Coronary artery (tissue), 2 donors: ENCODE measurements around the gene FERMT2.

Experiments used
- DNase-seq: peaks from one replicate; pipeline ENCODE4 v3.0.0-alpha.2; 2017; ENCODE audit warnings: low spot score
- H3K27ac ChIP-seq, 2 donors: fragments of 200-600 bp; sonication (generic); one replicate each; pipeline ENCODE4 v1.5.1; 2016 to 2019
- H3K4me3 ChIP-seq: fragments of 200-600 bp; sonication (generic); 2 replicates; pipeline ENCODE4 v1.5.1; 2016; ENCODE audit warnings: mild to moderate bottlenecking, moderate library complexity
- CTCF ChIP-seq: fragments of 200-600 bp; sonication (generic); IDR thresholded peaks from one replicate; pipeline ENCODE4 v1.5.1; 2019; ENCODE audit warnings: antibody characterized with exemption

Gene FERMT2

GRCh38 chr14:52987514-52987913 is 36.7 kb upstream of the FERMT2 start:
- Histone ChIP-seq H3K27ac (no peak overlapping the region), H3K4me3 (no peak overlapping the region)
- no peak for TF ChIP-seq CTCF
- no peak for DNase-seq

- DNase-seq: no peak
- no peak for TF ChIP-seq CTCF
- no peak overlapping the region for H3K4me3 ChIP-seq
- H3K27ac ChIP-seq: no peak overlapping the region
These were observed 36.2 kb upstream of the FERMT2 start for GRCh38 chr14:52987042-52987441.

GRCh38 chr14:52977798-52978197 is 26.9 kb upstream of the FERMT2 start:
- no peak for DNase-seq

GRCh38 chr14:52974406-52974805 is 23.6 kb upstream of the FERMT2 start:
- no peak overlapping the region for H3K27ac ChIP-seq
- no peak for DNase-seq
- TF ChIP-seq CTCF: no peak
- H3K4me3 ChIP-seq: no peak overlapping the region

More at GRCh38 chr14:52977798-52978197, 26.9 kb upstream of the FERMT2 start:
- H3K27ac ChIP-seq: no peak overlapping the region
- TF ChIP-seq CTCF: no peak
- peak overlapping the region; percentile 19 for H3K4me3 ChIP-seq

- Histone ChIP-seq H3K4me3 (no peak overlapping the region), H3K27ac (peak overlapping the region in 1 of 2 donors; percentile 41)
- no peak for DNase-seq
- peak; percentile 66 for TF ChIP-seq CTCF
These were observed 10.3 kb upstream of the FERMT2 start for GRCh38 chr14:52961060-52961639.

- Histone ChIP-seq H3K27ac (peak overlapping the region in 1 of 2 donors; percentile 41), H3K4me3 (no peak overlapping the region)
- no peak for TF ChIP-seq CTCF
- no peak for DNase-seq
These were observed 9.8 kb upstream of the FERMT2 start for GRCh38 chr14:52960627-52961026.
